Testis (tissue), 2 donors: ENCODE data around the gene FAM222A.

Source experiments
- POLR2A ChIP-seq: fragments of 450-650 bp; IDR thresholded peaks from one replicate; pipeline ENCODE4 v1.6.1; 2017; ENCODE audit warnings: antibody characterized with exemption, mild to moderate bottlenecking, moderate library complexity
- TF ChIP-seq, protein P1 (sequence below), 3 experiments: fragments of 450-650 bp in 2 of 3; fragments of 200-600 bp in 1 of 3; sonication (generic) in 1 of 3; IDR thresholded peaks; one replicate each; pipeline ENCODE4 v1.5.1; 2016 to 2019; ENCODE audit warnings: antibody characterized with exemption in 3 of 3, mild to moderate bottlenecking in 2 of 3, moderate library complexity in 1 of 3

DNA sequence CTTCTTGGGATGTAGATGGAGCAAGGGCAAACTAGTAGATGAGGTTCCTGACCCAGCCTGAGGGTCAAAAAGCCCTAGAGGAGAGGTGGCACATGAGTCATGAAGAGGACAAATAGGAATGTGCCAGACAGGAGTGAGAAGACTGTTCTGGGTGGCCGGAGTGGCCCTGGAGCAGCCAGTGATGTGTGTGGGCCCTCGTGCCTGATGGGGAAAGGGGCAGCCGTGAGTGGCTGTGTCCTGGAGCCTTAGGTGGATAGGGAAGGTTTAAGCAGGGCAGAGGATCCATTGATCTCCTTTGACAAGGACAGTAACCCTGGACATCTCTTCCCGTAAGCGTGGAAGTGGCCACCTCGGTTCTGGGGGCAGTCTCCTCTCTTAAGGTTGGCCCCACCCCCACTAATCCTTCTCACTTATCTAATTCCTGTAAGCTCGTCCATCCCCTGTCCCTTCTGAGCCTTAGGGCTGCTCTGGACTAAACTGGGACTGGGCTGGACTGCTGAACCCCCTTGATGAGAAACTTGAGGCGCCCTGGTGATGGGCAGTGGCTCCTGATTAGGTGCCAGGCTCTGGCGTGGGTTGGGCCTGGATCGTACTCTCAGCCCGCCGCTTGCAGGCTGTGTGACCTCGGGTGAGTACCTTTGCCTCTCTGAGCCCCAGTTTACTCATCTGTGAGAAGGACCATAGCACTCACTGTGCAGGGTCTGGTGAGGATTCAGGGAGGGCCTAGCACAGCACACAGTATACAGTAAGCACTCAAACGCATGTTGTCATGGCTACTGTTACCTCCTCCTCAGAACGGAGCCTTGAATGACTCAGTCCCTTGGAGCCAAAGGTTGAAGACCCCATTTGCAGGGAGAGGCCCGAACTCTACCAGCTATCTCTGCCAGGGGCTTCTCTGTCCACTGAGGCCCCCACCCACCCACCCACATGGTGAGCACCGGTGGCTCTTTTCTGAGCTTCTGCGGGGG, 4.0 kb downstream of the FAM222A start:
- TF ChIP-seq, protein P1, sequence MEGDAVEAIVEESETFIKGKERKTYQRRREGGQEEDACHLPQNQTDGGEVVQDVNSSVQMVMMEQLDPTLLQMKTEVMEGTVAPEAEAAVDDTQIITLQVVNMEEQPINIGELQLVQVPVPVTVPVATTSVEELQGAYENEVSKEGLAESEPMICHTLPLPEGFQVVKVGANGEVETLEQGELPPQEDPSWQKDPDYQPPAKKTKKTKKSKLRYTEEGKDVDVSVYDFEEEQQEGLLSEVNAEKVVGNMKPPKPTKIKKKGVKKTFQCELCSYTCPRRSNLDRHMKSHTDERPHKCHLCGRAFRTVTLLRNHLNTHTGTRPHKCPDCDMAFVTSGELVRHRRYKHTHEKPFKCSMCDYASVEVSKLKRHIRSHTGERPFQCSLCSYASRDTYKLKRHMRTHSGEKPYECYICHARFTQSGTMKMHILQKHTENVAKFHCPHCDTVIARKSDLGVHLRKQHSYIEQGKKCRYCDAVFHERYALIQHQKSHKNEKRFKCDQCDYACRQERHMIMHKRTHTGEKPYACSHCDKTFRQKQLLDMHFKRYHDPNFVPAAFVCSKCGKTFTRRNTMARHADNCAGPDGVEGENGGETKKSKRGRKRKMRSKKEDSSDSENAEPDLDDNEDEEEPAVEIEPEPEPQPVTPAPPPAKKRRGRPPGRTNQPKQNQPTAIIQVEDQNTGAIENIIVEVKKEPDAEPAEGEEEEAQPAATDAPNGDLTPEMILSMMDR (IDR thresholded peaks at IDR 0.05) = no peak
- TF ChIP-seq POLR2A = no peak
